HepG2 (cell line): ENCODE data around the gene ZWILCH. TPM values are rescaled to one million over a fixed set of nuclear protein-coding genes. Genes with fewer than 3 reads are reported as not detected.
A peak's percentile ranks its signal among the peaks of the same experiment; 100 is the strongest.

ENCODE experiments used
- ATAC-seq: fragments of 200-7000 bp; cut with Tn5 transposase; 3 replicates; pipeline ENCODE4 v1.9.1; 2020; ENCODE audit warnings: mild to moderate bottlenecking, moderate library complexity
- BruUV-seq: library from RNA; stranded (reverse); fragments of 400-500 nt; replicated peaks from 2 replicates; lab custom pipeline; 2021; lab: Mats Ljungman, UMichigan
- CTCF ChIA-PET: fragments of 300-600 bp; formaldehyde crosslinking; extraction: SDS; loops from one replicate; lab custom pipeline; 2021; ENCODE audit warnings: low total read pairs, inconsistent platforms, low intra/inter-chr PET ratio; lab: Yijun Ruan, JAX
- POLR2A ChIA-PET: fragments of 350-600 bp; sonication (Branson Sonifier 250); formaldehyde crosslinking; loops from one replicate; lab custom pipeline; 2020; ENCODE audit warnings: antibody characterized with exemption, inconsistent platforms; lab: Yijun Ruan, JAX
- DNase-seq: peaks from one replicate; pipeline ENCODE4 v3.0.0-alpha.2; 2015; ENCODE audit warnings: low spot score
- FAIRE-seq: peaks from 3 replicates; lab custom pipeline; 2011; peaks lifted over from hg19 to GRCh38; lab: Jason Lieb, UNC
- H2AFZ ChIP-seq: one replicate; pipeline ENCODE4 v1.6.1; 2011; ENCODE audit warnings: low read length, inconsistent platforms
- H3K27ac ChIP-seq: fragments of 300-600 bp; 3 replicates; pipeline ENCODE4 v1.8.0; 2011; ENCODE audit warnings: mixed run types, mild to moderate bottlenecking, mixed read lengths, low read length, inconsistent platforms; ENCODE audit not compliant: insufficient read depth; ENCODE audit errors: extremely low read length
- H3K27me3 ChIP-seq, 2 experiments: fragments of 200-600 bp in 1 of 2; 2 replicates in 1 of 2; 3 replicates in 1 of 2; pipeline versions ENCODE4 v1.6.0 to v1.8.0; 2011; ENCODE audit warnings: low read length in 2 of 2, mild to moderate bottlenecking in 2 of 2, moderate library complexity in 2 of 2, inconsistent platforms in 1 of 2; ENCODE audit not compliant: insufficient read depth in 2 of 2, control insufficient read depth in 1 of 2
- H3K36me3 ChIP-seq, 2 experiments: fragments of 200-600 bp in 1 of 2; replicated peaks in 1 of 2; 2 replicates in 1 of 2; 3 replicates in 1 of 2; pipeline versions ENCODE4 v1.5.1 to v1.8.0; 2011; ENCODE audit warnings: low read length in 2 of 2, inconsistent platforms in 1 of 2; ENCODE audit not compliant: insufficient read depth in 2 of 2, control insufficient read depth in 1 of 2
- H3K4me1 ChIP-seq: 2 replicates; pipeline ENCODE4 v1.5.1; 2012; ENCODE audit warnings: low read length, inconsistent platforms; ENCODE audit not compliant: insufficient read depth
- H3K4me2 ChIP-seq: 2 replicates; pipeline ENCODE4 v1.6.0; 2011; ENCODE audit warnings: low read depth, low read length, inconsistent platforms
- H3K4me3 ChIP-seq, 3 experiments: fragments of 200-600 bp in 1 of 3; sonication (generic), shearing (Covaris generic) in 1 of 3; replicated peaks in 1 of 3; 2 replicates each; pipeline ENCODE4 v1.5.1; 2011 to 2016; ENCODE audit warnings: low read length in 3 of 3, inconsistent platforms in 2 of 3, low read depth in 2 of 3, mild to moderate bottlenecking in 2 of 3, control low read depth in 1 of 3, mixed read lengths in 1 of 3; ENCODE audit not compliant: insufficient read depth in 1 of 3
- H3K79me2 ChIP-seq: one replicate; pipeline ENCODE4 v1.6.1; 2011; ENCODE audit warnings: low read length, inconsistent platforms; ENCODE audit not compliant: insufficient read depth
- H3K9ac ChIP-seq: 2 replicates; pipeline ENCODE4 v1.6.0; 2011; ENCODE audit warnings: mild to moderate bottlenecking, low read depth, low read length, inconsistent platforms; ENCODE audit not compliant: insufficient read depth
- H3K9me3 ChIP-seq: 2 replicates; pipeline ENCODE4 v1.5.1; 2012; ENCODE audit warnings: mild to moderate bottlenecking, low read length
- H4K20me1 ChIP-seq: 2 replicates; pipeline ENCODE4 v1.6.0; 2011; ENCODE audit warnings: inconsistent platforms, mild to moderate bottlenecking, low read length, moderate library complexity; ENCODE audit not compliant: insufficient read depth
- CREB1 ChIP-seq, 2 experiments: fragments of 450-650 bp in 1 of 2; IDR thresholded peaks; 2 replicates each; pipeline ENCODE4 v1.6.1; 2016 to 2017; ENCODE audit warnings: control low read depth in 1 of 2, mild to moderate bottlenecking in 1 of 2, missing compliant biosample characterization in 1 of 2, missing genetic modification characterization in 1 of 2
- MXI1 ChIP-seq: IDR thresholded peaks from 3 replicates; pipeline ENCODE4 v1.6.1; 2012; ENCODE audit warnings: low read depth, low read length, inconsistent platforms, borderline replicate concordance
- NR1H2 ChIP-seq: sonication (generic); formaldehyde crosslinking; IDR thresholded peaks from 2 replicates; pipeline ENCODE4 v1.8.1; 2022; ENCODE audit warnings: low read depth, missing genetic modification reagents, borderline replicate concordance
- POLR2AphosphoS2 ChIP-seq: IDR thresholded peaks from 2 replicates; pipeline ENCODE4 v1.6.1; 2011; ENCODE audit warnings: low read depth, low read length, improper control_type of control experiment
- POLR2G ChIP-seq: fragments of 200-400 bp; formaldehyde crosslinking; IDR thresholded peaks from 2 replicates; pipeline ENCODE4 v1.6.1; 2018; ENCODE audit warnings: mild to moderate bottlenecking, low read depth, low read length, moderate library complexity
- PREB ChIP-seq: sonication (generic); formaldehyde crosslinking; IDR thresholded peaks from 2 replicates; pipeline ENCODE4 v1.4.0; 2020; ENCODE audit warnings: missing genetic modification reagents
- RBFOX2 ChIP-seq: fragments of 200-400 bp; formaldehyde crosslinking; IDR thresholded peaks from 2 replicates; pipeline ENCODE4 v1.6.1; 2017; ENCODE audit warnings: low read depth, mild to moderate bottlenecking, low read length
- TSC22D2 ChIP-seq: sonication (generic); formaldehyde crosslinking; IDR thresholded peaks from 2 replicates; pipeline ENCODE4 v1.5.1; 2020; ENCODE audit warnings: missing genetic modification reagents, mild to moderate bottlenecking, borderline replicate concordance
- ZGPAT ChIP-seq: IDR thresholded peaks from 2 replicates; pipeline ENCODE4 v1.6.1; 2016; ENCODE audit warnings: mild to moderate bottlenecking
- ZNF383 ChIP-seq: sonication (generic); formaldehyde crosslinking; IDR thresholded peaks from 2 replicates; pipeline ENCODE4 v1.4.0; 2020; ENCODE audit warnings: missing genetic modification reagents, mild to moderate bottlenecking, borderline replicate concordance
- WGBS: methylation state at CpG from one replicate; pipeline ENCODE4 v1.1.6; 2017; ENCODE audit warnings: low lambda C conversion rate; 5-methylcytosine and 5-hydroxymethylcytosine counted together
- in situ Hi-C: cut with HindIII; loops from 2 replicates; pipeline ENCODE4 v1.10.0; 2017; ENCODE audit warnings: low pct_unique_long_range_greater_than_20kb; ENCODE audit not compliant: extremely low pct_ligation_motif_present
- intact Hi-C: fragments of 100-400 bp; cut with micrococcal nuclease; formaldehyde crosslinking; loops from one replicate; pipeline ENCODE4 v1.10.0; 2022; ENCODE audit not compliant: unreplicated experiment
- polyA plus RNA-seq, 8 experiments: library from polyadenylated mRNA; depleted of rRNA in 3 of 8; stranded (reverse) in 7 of 8; unstranded in 1 of 8; fragments of >200 nt; fragmentation: Illumina TruSeq in 4 of 8; extraction: Trizol in 4 of 8; gene quantifications; 2 replicates each; pipeline versions ENCODE4 v1.2.1 to v1.2.3, GENCODE V29; 2011 to 2016; ENCODE audit warnings: low read depth in 4 of 8, missing spikeins in 1 of 8, mixed read lengths in 1 of 8; ENCODE audit not compliant: insufficient read depth in 1 of 8
- total RNA-seq, 5 experiments: library from RNA; depleted of rRNA; stranded (reverse); fragments of >200 nt; fragmentation: Illumina TruSeq; extraction: Trizol; gene quantifications; 2 replicates each; pipeline ENCODE4 v1.2.3, GENCODE V29; 2016; ENCODE audit warnings: low read depth in 1 of 5

ZWILCH gene
- total and polyA plus RNA-seq, 2 of the 13 experiments (the other 11 are each of a cell fraction or from before 2014, with no cell fraction given) = 9.5 to 27.8 TPM

GRCh38 chr15:66491846-66492245, 13.3 kb upstream of the ZWILCH start:
- Histone ChIP-seq H4K20me1 (no peaks in the 10 kb centered on the region), H3K27ac (no peak overlapping the region), H3K4me3 (no peak overlapping the region), H2AFZ (no peak overlapping the region), H3K36me3 (peaks cover 17 to 53% of the 10 kb centered on the region in 2 experiments), H3K9ac (no peak overlapping the region), H3K4me2 (no peak overlapping the region)
- intact Hi-C loops = loop anchor here (10.0 kb wide), 1 partner anchor 137 kb away; the partner anchor contains the start of gene TIPIN
- POLR2A ChIA-PET = no interaction called here
- TF ChIP-seq NR1H2 (CRISPR knock-in tag) (no peak), RBFOX2 (peak; percentile 16; the same call in 1 of the 2 replicates), POLR2G (0 out of 2 replicates have a peak, but pooled peaks have one; percentile 37), CREB1 (IDR thresholded peaks at IDR 0.05) (0 out of 2 replicates have a peak, but pooled peaks have one; percentile 11), CREB1 (CRISPR knock-in tag; IDR thresholded peaks at IDR 0.05) (no peak), ZGPAT (CRISPR knock-in tag) (no peak)
- TF ChIP-seq, all 625 proteins: peak for 3
- in situ Hi-C loops = loop anchor here (25.0 kb wide), 1 partner anchor 105 kb away; the partner anchor contains the start of gene MAP2K1
- no TSS peak for BruUV-seq
- no peaks in the 10 kb centered on the region for H3K9me3 ChIP-seq
- H3K4me1 ChIP-seq = peaks cover 17% of the 10 kb centered on the region
- DNase-seq (no peak), FAIRE-seq (no peak), ATAC-seq (no peak)
- CTCF ChIA-PET = no interaction called here
- no peaks in the 10 kb centered on the region for H3K27me3 ChIP-seq
- WGBS = 100% methylated on average over 3 of the region's 3 CpGs
- H3K79me2 ChIP-seq = peaks cover 9% of the 10 kb centered on the region

GRCh38 chr15:66494262-66494661, 10.9 kb upstream of the ZWILCH start:
- no TSS peak for BruUV-seq
- peaks cover 13 to 39% of the 10 kb centered on the region in 2 experiments for H3K36me3 ChIP-seq
- peaks cover 30% of the 10 kb centered on the region for H3K4me1 ChIP-seq
- no peak overlapping the region for H3K27ac ChIP-seq
- no peak overlapping the region for H2AFZ ChIP-seq
- no peak for DNase-seq
- intact Hi-C loops (loop anchor here (10.0 kb wide), 1 partner anchor 139 kb away; the partner anchor contains the start of gene TIPIN), in situ Hi-C loops (loop anchor here (25.0 kb wide), 1 partner anchor 107 kb away; the partner anchor contains the start of gene MAP2K1)
- H3K9ac ChIP-seq = no peak overlapping the region
- H3K79me2 ChIP-seq = peaks cover 14% of the 10 kb centered on the region
- H3K27me3 ChIP-seq = no peaks in the 10 kb centered on the region
- WGBS = 94% methylated on average over 2 of the region's 2 CpGs
- no peak overlapping the region for H3K4me2 ChIP-seq
- no peak for ATAC-seq
- peaks cover 11% of the 10 kb centered on the region for H4K20me1 ChIP-seq
- FAIRE-seq = no peak
- H3K4me3 ChIP-seq = no peak overlapping the region
- no peaks in the 10 kb centered on the region for H3K9me3 ChIP-seq
- POLR2A ChIA-PET = interaction anchor here (1.3 to 1.4 kb wide), 2 partner anchors 11 to 22 kb away, joined by 3 to 4 read pairs; partner anchors contain the start of genes RPL4 and ZWILCH
- TF ChIP-seq PREB (CRISPR knock-in tag) (no peak), MXI1 (no peak), POLR2AphosphoS2 (peak; percentile 55; the same call in 1 of the 2 replicates), TSC22D2 (CRISPR knock-in tag) (no peak), ZNF383 (CRISPR knock-in tag) (no peak)
- TF ChIP-seq, all 625 proteins: peak for 1
- CTCF ChIA-PET = no interaction called here
